ENCODE measurements around the gene DLG3.

DLG3 gene

DNA sequence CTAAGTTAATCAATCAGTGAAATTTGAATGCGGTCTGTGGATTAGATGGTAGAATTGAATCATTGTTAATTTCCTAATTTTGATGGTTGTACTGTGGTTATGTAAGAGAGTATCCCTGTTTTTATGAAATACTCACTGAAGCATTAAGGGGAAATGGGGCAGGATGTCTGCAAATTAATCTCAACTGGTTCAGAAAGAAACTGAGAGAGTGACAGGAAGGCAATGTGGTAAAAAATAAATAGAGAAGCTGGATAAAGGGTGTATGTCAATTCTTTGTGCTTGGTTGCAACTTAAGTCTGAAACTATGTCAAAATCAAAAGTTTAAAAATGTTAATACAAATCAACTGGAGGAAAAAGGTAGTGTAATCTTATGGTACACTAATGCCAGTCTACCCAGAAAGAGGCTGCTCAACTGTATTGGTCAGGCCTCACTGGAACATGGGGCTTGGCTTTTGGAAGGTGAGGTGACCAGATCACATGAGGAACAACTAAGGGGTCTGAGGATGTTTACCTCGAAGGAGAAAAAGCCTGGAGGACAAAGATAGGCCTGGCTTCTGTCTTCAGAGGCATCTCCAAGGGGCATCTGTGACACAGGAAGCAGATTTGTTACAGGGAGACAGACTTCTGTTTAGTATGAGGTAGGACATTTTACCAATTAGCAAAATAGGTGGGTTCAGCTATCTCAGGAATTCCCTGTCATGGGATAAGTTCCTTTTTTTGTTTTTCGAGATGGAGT, 83.1 kb downstream of the DLG3 start:
- no peak for DNase-seq

DNA sequence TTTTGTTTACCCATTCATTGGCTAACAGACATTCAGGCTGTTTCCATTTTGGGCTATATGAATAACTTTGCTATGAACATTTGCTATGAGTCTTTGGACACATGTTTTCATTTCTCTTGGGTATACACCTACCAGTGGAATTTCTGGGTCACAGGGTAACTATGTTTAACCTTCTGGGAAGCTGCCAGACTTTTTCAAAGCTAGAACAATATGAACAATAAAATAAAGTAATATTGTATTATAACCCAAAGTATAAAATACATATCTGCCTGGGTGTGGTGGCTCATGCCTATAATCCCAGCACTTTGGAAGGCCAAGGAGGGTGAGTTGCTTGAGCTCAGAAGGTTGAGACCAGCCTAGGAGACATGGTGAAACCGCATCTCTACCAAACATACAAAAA, 90.6 kb downstream of the DLG3 start:
- DNase-seq: no peak

- DNase-seq: no peak
These were observed 104.8 kb downstream of the DLG3 start for GRCh38 chrX:70549429-70549828.

- no peak for DNase-seq
These were observed 107.6 kb downstream of the DLG3 start for GRCh38 chrX:70552130-70552704.

- DNase-seq: no peak
These were observed 108.9 kb downstream of the DLG3 start for GRCh38 chrX:70553516-70553915.

GRCh38 chrX:70554081-70554480, 109.4 kb downstream of the DLG3 start:
- DNase-seq: no peak

GRCh38 chrX:70554523-70554922, 109.9 kb downstream of the DLG3 start:
- no peak for DNase-seq

DNA sequence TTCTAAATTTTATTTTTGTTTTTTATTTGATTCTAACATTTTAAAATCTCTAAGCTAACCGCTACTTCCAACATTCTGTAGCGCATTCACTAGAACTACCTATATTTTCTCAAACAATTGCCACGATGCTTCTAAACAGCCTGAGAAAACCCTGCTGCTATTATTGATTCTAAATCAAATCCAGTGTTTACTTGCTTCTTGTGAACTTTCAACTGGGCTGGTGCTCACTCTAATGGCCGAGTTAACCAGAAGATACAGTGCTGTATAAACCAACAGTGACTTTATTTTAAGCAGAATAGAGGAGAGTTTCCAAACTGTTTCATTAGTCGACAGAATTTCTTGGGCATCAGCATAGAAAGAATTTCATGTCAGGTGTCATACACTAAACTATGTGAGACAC, 110.3 kb downstream of the DLG3 start:
- no peak for DNase-seq
